ENCODE measurements around the gene CYP27A1.
"Not testable (repeated sequence)": the region's sequence is repeated elsewhere in the genome, so short reads cannot be mapped to it uniquely, and the experiment has no call there.

CYP27A1 gene

GRCh38 chr2:218831378-218831990, 49.5 kb downstream of the CYP27A1 start, which contains the start of gene PRKAG3:
Gene PRKAG3 (minus strand): TSS chr2:218831803.
- no peak within 1 kb of the TSS for H3K4me3 Mint-ChIP-seq
- H3K27me3 Mint-ChIP-seq: peaks cover 63% of the 10 kb centered on the region
- H3K9me3 Mint-ChIP-seq: no peaks in the 10 kb centered on the region
- H3K27ac Mint-ChIP-seq (ENCODE audit: low read depth): no peak within 1 kb of the TSS
- no peaks in the 10 kb centered on the region for H3K4me1 Mint-ChIP-seq
- H3K36me3 Mint-ChIP-seq (ENCODE audit: insufficient read depth): no peaks in the 10 kb centered on the region
- ATAC-seq (replicated peaks; ENCODE audit: extremely low read depth, poor library complexity, severe bottlenecking): no peak
- no peak for DNase-seq (ENCODE audit: low spot score in 2 of 2)

GRCh38 chr2:218832081-218832480, 50.1 kb downstream of the CYP27A1 start:
- peaks cover 63% of the 10 kb centered on the region for H3K27me3 Mint-ChIP-seq
- no peak overlapping the region for H3K4me3 Mint-ChIP-seq

DNA sequence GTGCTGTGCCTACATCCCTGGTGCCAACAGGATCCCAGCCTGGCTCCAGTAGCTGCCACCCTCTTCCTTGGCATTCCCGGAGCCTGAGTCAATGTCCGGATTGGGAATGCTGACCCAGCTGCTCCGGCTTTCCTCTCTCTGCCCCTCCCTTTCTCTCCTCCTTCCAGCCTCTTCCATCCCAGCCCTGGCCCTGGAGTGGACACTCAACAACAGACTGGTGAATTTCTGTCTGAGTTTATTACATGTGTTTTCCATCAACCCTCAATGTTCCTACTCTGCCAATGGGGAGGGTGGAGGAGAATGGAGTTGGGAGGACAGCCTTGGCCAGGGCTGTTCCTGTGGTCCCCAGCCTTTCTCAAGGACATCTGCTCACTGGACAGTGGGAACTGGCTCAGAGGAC, 50.6 kb downstream of the CYP27A1 start:
- Mint-ChIP-seq H3K27me3 (peaks cover 63% of the 10 kb centered on the region), H3K27ac (ENCODE audit: low read depth) (no peak overlapping the region), H3K4me1 (no peaks in the 10 kb centered on the region), H3K9me3 (peaks cover 4% of the 10 kb centered on the region), H3K4me3 (no peak overlapping the region), H3K36me3 (ENCODE audit: insufficient read depth) (no peaks in the 10 kb centered on the region)
- DNase-seq (ENCODE audit: low spot score in 2 of 2) (no peak), ATAC-seq (replicated peaks; ENCODE audit: extremely low read depth, poor library complexity, severe bottlenecking) (no peak)

More at GRCh38 chr2:218832081-218832480, 50.1 kb downstream of the CYP27A1 start:
- Mint-ChIP-seq H3K36me3 (ENCODE audit: insufficient read depth) (no peaks in the 10 kb centered on the region), H3K27ac (ENCODE audit: low read depth) (no peak overlapping the region), H3K4me1 (no peaks in the 10 kb centered on the region), H3K9me3 (no peaks in the 10 kb centered on the region)
- ATAC-seq (replicated peaks; ENCODE audit: extremely low read depth, poor library complexity, severe bottlenecking) (no peak), DNase-seq (ENCODE audit: low spot score in 2 of 2) (no peak)

GRCh38 chr2:218833023-218833609, 51.2 kb downstream of the CYP27A1 start:
- H3K4me3 Mint-ChIP-seq: no peak overlapping the region
- H3K36me3 Mint-ChIP-seq (ENCODE audit: insufficient read depth): no peaks in the 10 kb centered on the region
- peaks cover 10% of the 10 kb centered on the region for H3K9me3 Mint-ChIP-seq
- H3K27ac Mint-ChIP-seq (ENCODE audit: low read depth): no peak overlapping the region
- peaks cover 63% of the 10 kb centered on the region for H3K27me3 Mint-ChIP-seq
- no peak for DNase-seq (ENCODE audit: low spot score in 2 of 2)
- no peaks in the 10 kb centered on the region for H3K4me1 Mint-ChIP-seq
- no peak for ATAC-seq (replicated peaks; ENCODE audit: extremely low read depth, poor library complexity, severe bottlenecking)

DNA sequence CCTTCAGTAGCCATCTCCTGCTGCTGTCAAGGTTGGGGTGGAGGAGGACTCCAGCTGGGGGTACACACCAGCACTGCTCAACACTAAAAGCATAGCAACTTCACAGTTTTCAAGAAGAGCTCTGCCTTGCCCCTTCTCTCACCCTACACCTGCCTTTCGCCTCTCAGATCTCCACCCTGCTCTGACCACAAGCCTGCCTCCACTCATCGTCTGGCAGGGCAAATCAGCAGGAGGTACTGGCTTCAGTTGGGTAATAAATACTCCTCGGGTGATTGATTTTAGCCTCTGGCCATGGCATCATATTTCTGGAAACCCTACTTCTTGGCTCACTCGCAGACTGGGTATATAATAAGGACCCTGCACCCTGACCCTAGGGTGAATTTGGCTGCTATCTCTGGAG, 52.7 kb downstream of the CYP27A1 start:
- Mint-ChIP-seq H3K27ac (ENCODE audit: low read depth) (no peak overlapping the region), H3K4me1 (no peaks in the 10 kb centered on the region), H3K27me3 (peaks cover 72% of the 10 kb centered on the region), H3K4me3 (no peak overlapping the region), H3K36me3 (ENCODE audit: insufficient read depth) (no peaks in the 10 kb centered on the region), H3K9me3 (peaks cover 11% of the 10 kb centered on the region)
- no peak for ATAC-seq (replicated peaks; ENCODE audit: extremely low read depth, poor library complexity, severe bottlenecking)
- no peak for DNase-seq (ENCODE audit: low spot score in 2 of 2)

- ATAC-seq (replicated peaks; ENCODE audit: extremely low read depth, poor library complexity, severe bottlenecking): no peak
- no peaks in the 10 kb centered on the region for H3K4me1 Mint-ChIP-seq
- no peak overlapping the region for H3K4me3 Mint-ChIP-seq
- peaks cover 70% of the 10 kb centered on the region for H3K27me3 Mint-ChIP-seq
- peaks cover 11% of the 10 kb centered on the region for H3K9me3 Mint-ChIP-seq
- DNase-seq (ENCODE audit: low spot score in 2 of 2): no peak
- no peak overlapping the region for H3K27ac Mint-ChIP-seq (ENCODE audit: low read depth)
- H3K36me3 Mint-ChIP-seq (ENCODE audit: insufficient read depth): no peaks in the 10 kb centered on the region
Observed at GRCh38 chr2:218837495-218837894, 55.5 kb downstream of the CYP27A1 start.

DNA sequence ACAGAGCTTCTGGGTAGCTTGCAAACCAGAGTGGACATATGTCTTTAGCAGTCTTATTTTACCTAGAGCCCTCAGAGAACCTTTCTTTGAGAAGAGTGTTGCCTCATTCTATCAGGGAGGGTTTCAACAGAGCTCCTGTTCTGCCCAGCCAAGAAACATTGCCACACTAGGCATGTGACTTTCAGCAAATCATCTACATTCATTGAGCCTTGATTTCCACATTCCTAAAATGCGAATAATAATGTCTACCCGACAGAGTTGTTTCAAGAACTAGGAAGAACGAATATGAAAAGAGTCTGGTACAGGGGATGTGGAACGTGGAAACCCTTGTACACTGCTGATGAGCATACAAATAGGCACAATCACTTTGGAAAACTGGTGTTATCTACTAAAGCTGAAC, 57.5 kb downstream of the CYP27A1 start:
- Mint-ChIP-seq H3K4me3 (no peak overlapping the region), H3K27me3 (peaks cover 68% of the 10 kb centered on the region), H3K4me1 (no peaks in the 10 kb centered on the region), H3K27ac (ENCODE audit: low read depth) (no peak overlapping the region), H3K9me3 (peaks cover 11% of the 10 kb centered on the region), H3K36me3 (ENCODE audit: insufficient read depth) (peaks cover 2% of the 10 kb centered on the region)
- DNase-seq (ENCODE audit: low spot score in 2 of 2) (no peak), ATAC-seq (replicated peaks; ENCODE audit: extremely low read depth, poor library complexity, severe bottlenecking) (no peak)

DNA sequence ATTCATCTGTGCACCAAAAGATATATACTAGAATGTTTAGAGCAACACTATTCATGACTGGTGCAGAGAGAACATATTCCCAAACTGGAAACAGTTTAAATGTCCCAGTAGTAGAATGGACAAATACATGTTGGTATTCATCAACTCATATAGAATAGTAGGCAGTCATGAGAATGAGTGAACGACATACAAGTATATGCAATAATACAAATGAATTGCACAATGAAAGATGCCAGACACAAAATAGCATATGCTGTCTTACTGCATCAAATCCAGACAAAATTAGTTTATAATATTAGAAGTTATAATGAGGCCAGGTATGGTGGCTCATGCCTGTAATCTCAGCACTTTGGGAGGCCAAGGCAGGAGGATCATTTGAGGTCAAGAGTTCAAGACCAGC, 57.9 kb downstream of the CYP27A1 start:
- ATAC-seq (replicated peaks; ENCODE audit: extremely low read depth, poor library complexity, severe bottlenecking): no peak
- H3K27ac Mint-ChIP-seq (ENCODE audit: low read depth): no peak overlapping the region
- H3K9me3 Mint-ChIP-seq: peaks cover 11% of the 10 kb centered on the region
- H3K36me3 Mint-ChIP-seq (ENCODE audit: insufficient read depth): peaks cover 2% of the 10 kb centered on the region
- H3K4me3 Mint-ChIP-seq: no peak overlapping the region
- no peaks in the 10 kb centered on the region for H3K4me1 Mint-ChIP-seq
- peaks cover 68% of the 10 kb centered on the region for H3K27me3 Mint-ChIP-seq
- no peak for DNase-seq (ENCODE audit: low spot score in 2 of 2)

DNA sequence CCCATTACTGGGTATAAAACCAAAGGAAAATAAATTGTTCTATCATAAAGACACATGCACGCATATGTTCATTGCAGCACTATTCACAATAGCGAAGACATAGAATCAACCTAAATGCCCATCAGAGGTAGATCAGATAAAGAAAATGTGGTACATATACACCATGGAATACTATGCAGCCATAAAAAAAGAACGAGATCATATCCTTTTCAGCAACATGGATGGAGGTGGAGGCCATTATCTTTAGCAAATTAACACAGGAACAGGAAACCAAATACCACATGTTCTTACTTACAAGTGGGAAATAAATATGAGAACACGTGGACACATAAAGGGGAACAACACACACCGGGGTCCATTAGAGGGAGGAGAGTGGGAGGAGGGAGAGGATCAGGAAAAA, 62.4 kb downstream of the CYP27A1 start:
- not testable (repeated sequence) for DNase-seq (ENCODE audit: low spot score in 2 of 2); H3K4me3 Mint-ChIP-seq; H3K9me3 Mint-ChIP-seq; H3K36me3 Mint-ChIP-seq (ENCODE audit: insufficient read depth); H3K27ac Mint-ChIP-seq (ENCODE audit: low read depth); H3K4me1 Mint-ChIP-seq; ATAC-seq (replicated peaks; ENCODE audit: extremely low read depth, poor library complexity, severe bottlenecking)
- peaks cover 36% of the 10 kb centered on the region for H3K27me3 Mint-ChIP-seq

GRCh38 chr2:218846963-218847362, 65.0 kb downstream of the CYP27A1 start:
- H3K9me3 Mint-ChIP-seq; H3K36me3 Mint-ChIP-seq (ENCODE audit: insufficient read depth); H3K27ac Mint-ChIP-seq (ENCODE audit: low read depth); H3K4me1 Mint-ChIP-seq; DNase-seq (ENCODE audit: low spot score in 2 of 2); H3K4me3 Mint-ChIP-seq; ATAC-seq (replicated peaks; ENCODE audit: extremely low read depth, poor library complexity, severe bottlenecking): not testable (repeated sequence)
- peaks cover 34% of the 10 kb centered on the region for H3K27me3 Mint-ChIP-seq

DNA sequence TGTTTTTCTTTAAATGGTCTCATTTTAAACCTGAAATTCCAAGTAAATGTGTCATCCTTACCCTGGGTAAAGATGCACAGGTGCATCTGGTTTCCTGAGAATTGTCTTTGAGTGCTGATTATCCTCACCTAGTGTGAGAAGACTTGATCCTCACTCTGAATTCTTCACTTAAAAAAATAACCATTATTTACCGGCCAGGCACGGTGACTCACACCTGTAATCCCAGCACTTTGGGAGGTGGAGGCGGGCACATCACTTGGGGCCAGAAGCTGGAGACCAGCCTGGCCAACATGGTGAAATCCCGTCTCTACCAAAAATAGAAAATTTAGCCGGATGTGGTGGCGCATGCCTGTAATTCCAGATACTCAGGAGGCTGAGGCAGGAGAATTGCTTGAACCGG, 67.8 kb downstream of the CYP27A1 start:
- H3K27ac Mint-ChIP-seq (ENCODE audit: low read depth): no peak overlapping the region
- H3K9me3 Mint-ChIP-seq: no peaks in the 10 kb centered on the region
- no peak for DNase-seq (ENCODE audit: low spot score in 2 of 2)
- peaks cover 7% of the 10 kb centered on the region for H3K4me1 Mint-ChIP-seq
- H3K4me3 Mint-ChIP-seq: no peak overlapping the region
- H3K36me3 Mint-ChIP-seq (ENCODE audit: insufficient read depth): no peaks in the 10 kb centered on the region
- ATAC-seq (replicated peaks; ENCODE audit: extremely low read depth, poor library complexity, severe bottlenecking): no peak
- peaks cover 37% of the 10 kb centered on the region for H3K27me3 Mint-ChIP-seq

- no peak overlapping the region for H3K4me3 Mint-ChIP-seq
- peaks cover 48% of the 10 kb centered on the region for H3K27me3 Mint-ChIP-seq
- no peaks in the 10 kb centered on the region for H3K9me3 Mint-ChIP-seq
- no peak for ATAC-seq (replicated peaks; ENCODE audit: extremely low read depth, poor library complexity, severe bottlenecking)
- H3K36me3 Mint-ChIP-seq (ENCODE audit: insufficient read depth): peaks cover 1% of the 10 kb centered on the region
- H3K4me1 Mint-ChIP-seq: peaks cover 7% of the 10 kb centered on the region
- DNase-seq (ENCODE audit: low spot score in 2 of 2): no peak
- H3K27ac Mint-ChIP-seq (ENCODE audit: low read depth): no peak overlapping the region
Observed at GRCh38 chr2:218850796-218851195, 68.8 kb downstream of the CYP27A1 start.

- H3K4me3 Mint-ChIP-seq: no peak overlapping the region
- peaks cover 53% of the 10 kb centered on the region for H3K27me3 Mint-ChIP-seq
- no peaks in the 10 kb centered on the region for H3K9me3 Mint-ChIP-seq
- peaks cover 1% of the 10 kb centered on the region for H3K36me3 Mint-ChIP-seq (ENCODE audit: insufficient read depth)
- no peak overlapping the region for H3K27ac Mint-ChIP-seq (ENCODE audit: low read depth)
- peaks cover 7% of the 10 kb centered on the region for H3K4me1 Mint-ChIP-seq
- DNase-seq (ENCODE audit: low spot score in 2 of 2) (no peak), ATAC-seq (replicated peaks; ENCODE audit: extremely low read depth, poor library complexity, severe bottlenecking) (no peak)
Observed at GRCh38 chr2:218851286-218851685, 69.3 kb downstream of the CYP27A1 start.
